Liver (tissue), 9 donors: ENCODE data around the gene MBOAT1. TPM values are rescaled to one million over a fixed set of nuclear protein-coding genes. Genes with fewer than 3 reads are reported as not detected.
A peak's percentile ranks its signal among the peaks of the same experiment; 100 is the strongest.

Experiments
- DNase-seq: peaks from one replicate; pipeline ENCODE4 v3.0.0-alpha.2; 2017; ENCODE audit warnings: low spot score
- H3K27ac ChIP-seq, 2 donors: one replicate each; pipeline ENCODE4 v1.7.0; 2013; ENCODE audit warnings: inconsistent platforms in 2 of 2, low read length in 2 of 2, control low read depth in 1 of 2, low read depth in 1 of 2, mild to moderate bottlenecking in 1 of 2
- H3K27me3 ChIP-seq, 4 donors: one replicate each; pipeline versions ENCODE4 v1.6.1 to v1.7.0; 2013; ENCODE audit warnings: low read length in 3 of 4, inconsistent platforms in 1 of 4, mild to moderate bottlenecking in 1 of 4, moderate library complexity in 1 of 4; ENCODE audit not compliant: control insufficient read depth in 4 of 4, insufficient read depth in 4 of 4
- H3K36me3 ChIP-seq, 4 donors: one replicate each; pipeline versions ENCODE4 v1.6.1 to v1.7.0; 2013; ENCODE audit warnings: low read length in 3 of 4, mild to moderate bottlenecking in 3 of 4, low read depth in 1 of 4, moderate library complexity in 1 of 4; ENCODE audit not compliant: control insufficient read depth in 4 of 4, insufficient read depth in 3 of 4
- H3K4me1 ChIP-seq, 4 donors: one replicate each; pipeline versions ENCODE4 v1.6.1 to v1.7.0; 2013; ENCODE audit warnings: low read length in 3 of 4, mild to moderate bottlenecking in 3 of 4, moderate library complexity in 1 of 4; ENCODE audit not compliant: control insufficient read depth in 4 of 4, insufficient read depth in 4 of 4
- H3K4me3 ChIP-seq, 3 donors: one replicate each; pipeline versions ENCODE4 v1.6.1 to v1.7.0; 2013; ENCODE audit warnings: low read length in 3 of 3, control low read depth in 1 of 3, low read depth in 1 of 3, mild to moderate bottlenecking in 1 of 3
- H3K9ac ChIP-seq, 2 donors: one replicate each; pipeline ENCODE4 v1.7.0; 2013; ENCODE audit warnings: low read length in 2 of 2, mild to moderate bottlenecking in 2 of 2, moderate library complexity in 2 of 2, control low read depth in 1 of 2, low read depth in 1 of 2
- H3K9me3 ChIP-seq, 4 donors: one replicate each; pipeline versions ENCODE4 v1.6.1 to v1.7.0; 2013; ENCODE audit warnings: low read length in 3 of 4; ENCODE audit not compliant: control insufficient read depth in 4 of 4
- EGR1 ChIP-seq, 2 donors: IDR thresholded peaks; 2 replicates each; pipeline ENCODE4 v1.6.1; 2016 to 2018; ENCODE audit warnings: antibody characterized with exemption in 2 of 2, low read depth in 2 of 2
- FOXA1 ChIP-seq: IDR thresholded peaks from 2 replicates; pipeline ENCODE4 v1.6.1; 2016; ENCODE audit warnings: antibody characterized with exemption
- FOXA2 ChIP-seq: IDR thresholded peaks from 2 replicates; pipeline ENCODE4 v1.6.1; 2016; ENCODE audit warnings: antibody characterized with exemption
- GABPA ChIP-seq, 2 donors: IDR thresholded peaks in 1 of 2; conservative IDR thresholded peaks in 1 of 2; 2 replicates each; pipeline ENCODE4 v1.6.1; 2016; ENCODE audit warnings: antibody characterized with exemption in 2 of 2, mild to moderate bottlenecking in 1 of 2, moderate library complexity in 1 of 2
- HNF4A ChIP-seq, 2 donors: conservative IDR thresholded peaks; 2 replicates each; pipeline ENCODE4 v1.6.1; 2016; ENCODE audit warnings: antibody characterized with exemption in 2 of 2, mild to moderate bottlenecking in 2 of 2
- HNF4G ChIP-seq: IDR thresholded peaks from 2 replicates; pipeline ENCODE4 v1.6.1; 2016; ENCODE audit warnings: antibody characterized with exemption
- JUND ChIP-seq, 2 donors: IDR thresholded peaks; 2 replicates each; pipeline ENCODE4 v1.6.1; 2016; ENCODE audit warnings: antibody characterized with exemption in 2 of 2
- NR2F2 ChIP-seq: IDR thresholded peaks from 2 replicates; pipeline ENCODE4 v1.6.1; 2016; ENCODE audit warnings: antibody characterized with exemption
- RAD21 ChIP-seq, 2 donors: IDR thresholded peaks; 2 replicates each; pipeline ENCODE4 v1.6.1; 2016; ENCODE audit warnings: antibody characterized with exemption in 2 of 2, mild to moderate bottlenecking in 2 of 2
- RXRA ChIP-seq, 2 donors: IDR thresholded peaks; 2 replicates each; pipeline ENCODE4 v1.6.1; 2017 to 2018; ENCODE audit warnings: antibody characterized with exemption in 2 of 2, mild to moderate bottlenecking in 1 of 2
- SP1 ChIP-seq: IDR thresholded peaks from 2 replicates; pipeline ENCODE4 v1.6.1; 2018; ENCODE audit warnings: antibody characterized with exemption, mild to moderate bottlenecking
- TAF1 ChIP-seq: conservative IDR thresholded peaks from 2 replicates; pipeline ENCODE4 v1.6.1; 2016; ENCODE audit warnings: antibody characterized with exemption, mild to moderate bottlenecking
- YY1 ChIP-seq: IDR thresholded peaks from 2 replicates; pipeline ENCODE4 v1.6.1; 2016; ENCODE audit warnings: antibody characterized with exemption, mild to moderate bottlenecking
- WGBS: extraction: QIAGEN DNeasy Blood & Tissue Kit; methylation state at CpG from one replicate; pipeline ENCODE4 v1.1.7; 2013; 5-methylcytosine and 5-hydroxymethylcytosine counted together
- polyA plus RNA-seq, 2 donors: library from polyadenylated mRNA; stranded (reverse) in 1 of 2; unstranded in 1 of 2; fragments of 200-250 nt in 1 of 2; fragments of >200 nt in 1 of 2; fragmentation: Nextera tagmentation in 1 of 2; extraction: Ambion mirVana in 1 of 2; gene quantifications; one replicate each; pipeline versions ENCODE4 v1.2.1 to v1.2.3, GENCODE V29; 2013 to 2015
- total RNA-seq, 2 donors: library from RNA; depleted of rRNA; stranded (reverse); fragments of >200 nt; gene quantifications; one replicate each; pipeline ENCODE4 v1.2.3, GENCODE V29; 2014
- TF ChIP-seq, protein P1 (sequence below): IDR thresholded peaks from 2 replicates; pipeline ENCODE4 v1.6.1; 2016; ENCODE audit warnings: antibody characterized with exemption
- TF ChIP-seq, protein P2 (sequence below): IDR thresholded peaks from 2 replicates; pipeline ENCODE4 v1.6.1; 2016; ENCODE audit warnings: antibody characterized with exemption, mild to moderate bottlenecking
- TF ChIP-seq, protein P3 (sequence below): IDR thresholded peaks from 2 replicates; pipeline ENCODE4 v1.6.1; 2016; ENCODE audit warnings: antibody characterized with exemption
- TF ChIP-seq, protein P4 (sequence below): fragments of 150-350 bp; IDR thresholded peaks from 2 replicates; pipeline ENCODE4 v1.5.1; 2017; ENCODE audit warnings: improper control_type of control experiment, low read depth, low read length; ENCODE audit not compliant: missing input control
- donor health status: healthy.
- donor health status: healthy.
- donor health status: healthy.
- donor health status: healthy.
- donor health status: healthy.

The MBOAT1 gene
- total and polyA plus RNA-seq, 4 donors: 1.2 to 9.3 (median 3.3) TPM

DNA sequence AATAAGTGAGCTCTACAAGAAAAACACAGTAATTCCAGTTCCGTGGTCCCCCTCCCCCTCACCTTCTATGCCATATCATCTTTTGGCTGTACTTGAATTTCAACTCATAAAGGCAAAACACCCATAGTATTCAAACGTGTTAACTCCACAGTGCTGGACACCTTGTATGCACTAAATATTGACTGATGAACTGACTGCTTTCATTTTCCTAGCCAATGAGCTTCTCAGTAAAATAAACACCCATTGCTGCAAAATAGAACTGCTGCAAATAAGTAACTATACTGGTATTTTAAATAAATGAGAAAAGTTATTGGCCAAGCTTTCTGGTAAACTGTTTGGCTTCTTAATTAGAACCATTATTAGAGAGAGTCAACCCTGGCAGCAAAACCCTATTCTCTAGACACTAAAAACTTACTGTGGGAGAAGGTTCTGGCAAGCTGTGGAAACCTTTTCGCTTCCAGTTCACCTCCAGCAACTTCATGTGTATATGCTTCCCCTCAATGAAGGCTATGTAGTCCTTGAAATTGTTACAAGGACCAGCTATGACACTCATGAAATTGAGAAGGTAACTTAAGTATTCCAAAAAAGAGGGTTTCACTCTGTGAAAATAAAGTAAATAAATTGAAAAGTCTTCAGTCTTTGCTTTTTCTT is 86.0 kb downstream of the MBOAT1 start:
- TF ChIP-seq TAF1: peak; percentile 45
- TF ChIP-seq, protein P1, sequence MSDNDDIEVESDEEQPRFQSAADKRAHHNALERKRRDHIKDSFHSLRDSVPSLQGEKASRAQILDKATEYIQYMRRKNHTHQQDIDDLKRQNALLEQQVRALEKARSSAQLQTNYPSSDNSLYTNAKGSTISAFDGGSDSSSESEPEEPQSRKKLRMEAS: no peak
- TF ChIP-seq RXRA (IDR thresholded peaks at IDR 0.05): no peak
- TF ChIP-seq SP1: peak; percentile 42
- TF ChIP-seq, protein P2, sequence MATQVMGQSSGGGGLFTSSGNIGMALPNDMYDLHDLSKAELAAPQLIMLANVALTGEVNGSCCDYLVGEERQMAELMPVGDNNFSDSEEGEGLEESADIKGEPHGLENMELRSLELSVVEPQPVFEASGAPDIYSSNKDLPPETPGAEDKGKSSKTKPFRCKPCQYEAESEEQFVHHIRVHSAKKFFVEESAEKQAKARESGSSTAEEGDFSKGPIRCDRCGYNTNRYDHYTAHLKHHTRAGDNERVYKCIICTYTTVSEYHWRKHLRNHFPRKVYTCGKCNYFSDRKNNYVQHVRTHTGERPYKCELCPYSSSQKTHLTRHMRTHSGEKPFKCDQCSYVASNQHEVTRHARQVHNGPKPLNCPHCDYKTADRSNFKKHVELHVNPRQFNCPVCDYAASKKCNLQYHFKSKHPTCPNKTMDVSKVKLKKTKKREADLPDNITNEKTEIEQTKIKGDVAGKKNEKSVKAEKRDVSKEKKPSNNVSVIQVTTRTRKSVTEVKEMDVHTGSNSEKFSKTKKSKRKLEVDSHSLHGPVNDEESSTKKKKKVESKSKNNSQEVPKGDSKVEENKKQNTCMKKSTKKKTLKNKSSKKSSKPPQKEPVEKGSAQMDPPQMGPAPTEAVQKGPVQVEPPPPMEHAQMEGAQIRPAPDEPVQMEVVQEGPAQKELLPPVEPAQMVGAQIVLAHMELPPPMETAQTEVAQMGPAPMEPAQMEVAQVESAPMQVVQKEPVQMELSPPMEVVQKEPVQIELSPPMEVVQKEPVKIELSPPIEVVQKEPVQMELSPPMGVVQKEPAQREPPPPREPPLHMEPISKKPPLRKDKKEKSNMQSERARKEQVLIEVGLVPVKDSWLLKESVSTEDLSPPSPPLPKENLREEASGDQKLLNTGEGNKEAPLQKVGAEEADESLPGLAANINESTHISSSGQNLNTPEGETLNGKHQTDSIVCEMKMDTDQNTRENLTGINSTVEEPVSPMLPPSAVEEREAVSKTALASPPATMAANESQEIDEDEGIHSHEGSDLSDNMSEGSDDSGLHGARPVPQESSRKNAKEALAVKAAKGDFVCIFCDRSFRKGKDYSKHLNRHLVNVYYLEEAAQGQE: peak; percentile 35
- TF ChIP-seq NR2F2: no peak
- TF ChIP-seq JUND (IDR thresholded peaks at IDR 0.05): no peak
- TF ChIP-seq RAD21 (IDR thresholded peaks at IDR 0.05): no peak
- peak; percentile 76 for TF ChIP-seq YY1
- Histone ChIP-seq H3K27ac (peak overlapping the region; percentile 67 to 73), H3K4me3 (no peak overlapping the region), H3K36me3 (peaks cover 0 to 10% (median 0%) of the 10 kb centered on the region in 4 donors), H3K9me3 (no peaks in the 10 kb centered on the region), H3K9ac (peak overlapping the region in 1 of 2 donors; percentile 10), H3K27me3 (no peaks in the 10 kb centered on the region), H3K4me1 (peaks cover 0 to 12% (median 5%) of the 10 kb centered on the region in 4 donors)
- no peak for DNase-seq
- 49% methylated on average over 3 of the region's 3 CpGs for WGBS

DNA sequence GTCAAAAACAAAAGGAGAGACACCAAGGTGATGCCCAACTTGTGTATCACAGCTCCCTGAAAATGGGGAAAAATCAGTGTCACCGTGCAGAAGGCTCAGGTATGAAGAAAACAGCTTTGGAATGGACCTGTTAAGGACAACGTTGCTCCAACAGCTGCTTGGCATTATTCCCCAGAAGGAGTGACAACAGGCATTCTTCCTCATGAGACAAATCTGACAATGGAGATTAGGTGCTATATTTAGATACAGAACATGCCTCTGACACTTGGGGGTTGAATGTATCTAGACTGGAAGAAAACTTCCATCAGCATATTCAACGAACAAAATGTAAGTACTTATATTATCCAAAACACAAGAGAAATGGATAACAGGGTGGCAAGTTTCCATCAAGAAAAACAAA is 87.7 kb downstream of the MBOAT1 start:
- Histone ChIP-seq H3K9ac (no peak overlapping the region), H3K4me1 (peaks cover 0 to 10% (median 2%) of the 10 kb centered on the region in 4 donors), H3K36me3 (peaks cover 0 to 12% (median under 1%) of the 10 kb centered on the region in 4 donors), H3K4me3 (no peak overlapping the region), H3K27ac (no peak overlapping the region), H3K27me3 (no peaks in the 10 kb centered on the region), H3K9me3 (no peaks in the 10 kb centered on the region)
- TF ChIP-seq TAF1 (no peak), RAD21 (IDR thresholded peaks at IDR 0.05) (no peak), FOXA1 (no peak), HNF4G (no peak), FOXA2 (no peak)
- no peak for DNase-seq
- WGBS: 68% methylated on average over 3 of the region's 3 CpGs

DNA sequence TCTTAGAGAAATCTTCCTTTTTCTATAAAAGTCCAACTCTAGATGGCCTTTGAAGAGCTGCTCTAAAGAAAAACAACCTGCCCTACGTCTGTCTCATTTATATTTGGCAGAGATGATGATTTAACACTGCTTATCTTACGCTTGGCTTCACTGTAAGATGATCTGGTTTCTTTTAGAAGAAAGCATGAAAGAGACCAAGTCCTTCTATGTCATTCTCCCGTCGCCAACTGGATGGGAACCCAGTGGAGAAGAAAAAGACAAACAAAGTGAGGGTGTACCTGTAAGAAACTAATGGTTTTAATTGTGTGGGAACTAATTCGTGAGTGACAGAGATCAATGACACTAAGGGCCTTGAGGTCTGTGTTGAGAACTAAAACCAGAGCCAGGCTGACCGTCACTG is 92.8 kb downstream of the MBOAT1 start:
- WGBS: 81% methylated on average over 6 of the region's 6 CpGs
- TF ChIP-seq SP1: no peak
- TF ChIP-seq, protein P3, sequence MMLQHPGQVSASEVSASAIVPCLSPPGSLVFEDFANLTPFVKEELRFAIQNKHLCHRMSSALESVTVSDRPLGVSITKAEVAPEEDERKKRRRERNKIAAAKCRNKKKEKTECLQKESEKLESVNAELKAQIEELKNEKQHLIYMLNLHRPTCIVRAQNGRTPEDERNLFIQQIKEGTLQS: no peak
- no peak for TF ChIP-seq JUND (IDR thresholded peaks at IDR 0.05)
- TF ChIP-seq HNF4G: no peak
- TF ChIP-seq, protein P1: no peak
- no peak for TF ChIP-seq YY1
- no peak for TF ChIP-seq TAF1
- no peak for TF ChIP-seq NR2F2
- TF ChIP-seq RAD21 (IDR thresholded peaks at IDR 0.05): no peak
- no peak for TF ChIP-seq EGR1 (IDR thresholded peaks at IDR 0.05; ENCODE audit: low read depth in 2 of 2)
- no peak for TF ChIP-seq HNF4A (conservative IDR thresholded peaks at IDR 0.05)
- no peak for TF ChIP-seq FOXA2
- TF ChIP-seq RXRA (IDR thresholded peaks at IDR 0.05): no peak
- no peak for TF ChIP-seq FOXA1
- TF ChIP-seq, protein P2: no peak
- TF ChIP-seq, protein P4, sequence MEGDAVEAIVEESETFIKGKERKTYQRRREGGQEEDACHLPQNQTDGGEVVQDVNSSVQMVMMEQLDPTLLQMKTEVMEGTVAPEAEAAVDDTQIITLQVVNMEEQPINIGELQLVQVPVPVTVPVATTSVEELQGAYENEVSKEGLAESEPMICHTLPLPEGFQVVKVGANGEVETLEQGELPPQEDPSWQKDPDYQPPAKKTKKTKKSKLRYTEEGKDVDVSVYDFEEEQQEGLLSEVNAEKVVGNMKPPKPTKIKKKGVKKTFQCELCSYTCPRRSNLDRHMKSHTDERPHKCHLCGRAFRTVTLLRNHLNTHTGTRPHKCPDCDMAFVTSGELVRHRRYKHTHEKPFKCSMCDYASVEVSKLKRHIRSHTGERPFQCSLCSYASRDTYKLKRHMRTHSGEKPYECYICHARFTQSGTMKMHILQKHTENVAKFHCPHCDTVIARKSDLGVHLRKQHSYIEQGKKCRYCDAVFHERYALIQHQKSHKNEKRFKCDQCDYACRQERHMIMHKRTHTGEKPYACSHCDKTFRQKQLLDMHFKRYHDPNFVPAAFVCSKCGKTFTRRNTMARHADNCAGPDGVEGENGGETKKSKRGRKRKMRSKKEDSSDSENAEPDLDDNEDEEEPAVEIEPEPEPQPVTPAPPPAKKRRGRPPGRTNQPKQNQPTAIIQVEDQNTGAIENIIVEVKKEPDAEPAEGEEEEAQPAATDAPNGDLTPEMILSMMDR: no peak
- no peak for TF ChIP-seq GABPA (IDR thresholded peaks at IDR 0.05 in 1 of 2, conservative IDR thresholded peaks at IDR 0.05 in 1 of 2)

More for the DNA sequence above, 92.8 kb downstream of the MBOAT1 start:
- no peaks in the 10 kb centered on the region for H3K4me1 ChIP-seq
- H3K27me3 ChIP-seq: no peaks in the 10 kb centered on the region
- H3K36me3 ChIP-seq: peaks cover 0 to 17% (median 6%) of the 10 kb centered on the region in 4 donors
- no peak for DNase-seq
- H3K9me3 ChIP-seq: no peaks in the 10 kb centered on the region
- H3K27ac ChIP-seq: no peak overlapping the region
- H3K4me3 ChIP-seq: no peak overlapping the region
- H3K9ac ChIP-seq: no peak overlapping the region
